ENCODE measurements around the gene KRT31.
"Not testable (repeated sequence)": the region's sequence is repeated elsewhere in the genome, so short reads cannot be mapped to it uniquely, and the experiment has no call there.

The KRT31 gene

GRCh38 chr17:41387670-41388069 is 9.7 kb downstream of the KRT31 start:
- DNase-seq (ENCODE audit: low spot score), result no peak

- no peak for DNase-seq (ENCODE audit: low spot score)
Measured at GRCh38 chr17:41386227-41386626, 11.2 kb downstream of the KRT31 start.

GRCh38 chr17:41383690-41384089 is 13.7 kb downstream of the KRT31 start:
- DNase-seq (ENCODE audit: low spot score), result no peak

GRCh38 chr17:41382394-41382793 is 15.0 kb downstream of the KRT31 start:
- no peak for DNase-seq (ENCODE audit: low spot score)

GRCh38 chr17:41381943-41382342 is 15.5 kb downstream of the KRT31 start, which contains the start of gene KRT34:
KRT34 (minus strand) TSS chr17:41382306; CDS start chr17:41382246, 60 bp downstream.
- DNase-seq (ENCODE audit: low spot score), result not testable (repeated sequence)

- DNase-seq (ENCODE audit: low spot score), result not testable (repeated sequence)
Measured at GRCh38 chr17:41380091-41380490, 17.3 kb downstream of the KRT31 start.

GRCh38 chr17:41377546-41377945 is 19.9 kb downstream of the KRT31 start:
- DNase-seq (ENCODE audit: low spot score), result no peak

- no peak for DNase-seq (ENCODE audit: low spot score)
Measured at GRCh38 chr17:41369713-41370112, 27.7 kb downstream of the KRT31 start, which contains the start of gene KRT33B. KRT33B (minus strand) TSS chr17:41369813; CDS start chr17:41369750, 63 bp downstream.

- no peak for DNase-seq (ENCODE audit: low spot score)
Measured at GRCh38 chr17:41369023-41369422, 28.4 kb downstream of the KRT31 start.

- no peak for DNase-seq (ENCODE audit: low spot score)
Measured at GRCh38 chr17:41367426-41368075, 29.9 kb downstream of the KRT31 start.

GRCh38 chr17:41366070-41366469 is 31.3 kb downstream of the KRT31 start:
- DNase-seq (ENCODE audit: low spot score), result no peak

GRCh38 chr17:41363881-41364280 is 33.5 kb downstream of the KRT31 start:
- no peak for DNase-seq (ENCODE audit: low spot score)

GRCh38 chr17:41360296-41360995 is 37.0 kb downstream of the KRT31 start:
- DNase-seq (ENCODE audit: low spot score), result no peak

- no peak for DNase-seq (ENCODE audit: low spot score)
Measured at GRCh38 chr17:41354536-41354935, 42.9 kb downstream of the KRT31 start.

- DNase-seq (ENCODE audit: low spot score), result no peak
Measured at GRCh38 chr17:41352597-41353366, 44.6 kb downstream of the KRT31 start.

GRCh38 chr17:41351177-41351576 is 46.2 kb downstream of the KRT31 start:
- no peak for DNase-seq (ENCODE audit: low spot score)

GRCh38 chr17:41350381-41350878 is 47.0 kb downstream of the KRT31 start, which contains the start of gene KRT33A:
KRT33A (minus strand) TSS chr17:41350828; CDS start chr17:41350767, 61 bp downstream.
- not testable (repeated sequence) for DNase-seq (ENCODE audit: low spot score)

- no peak for DNase-seq (ENCODE audit: low spot score)
Measured at GRCh38 chr17:41347869-41348760, 49.3 kb downstream of the KRT31 start.

- not testable (repeated sequence) for DNase-seq (ENCODE audit: low spot score)
Measured at GRCh38 chr17:41346421-41346820, 51.0 kb downstream of the KRT31 start.

- DNase-seq (ENCODE audit: low spot score), result no peak
Measured at GRCh38 chr17:41345992-41346391, 51.4 kb downstream of the KRT31 start.
